GM12878 (cell line): ENCODE measurements around the gene MBD6. TPM values are rescaled to one million over a fixed set of nuclear protein-coding genes. Genes with fewer than 3 reads are reported as not detected.

Experiments used
- ATAC-seq: fragments of 200-7000 bp; cut with Tn5 transposase; 3 replicates; pipeline ENCODE4 v1.9.1; 2020; ENCODE audit warnings: mild to moderate bottlenecking, moderate library complexity
- BruUV-seq: library from RNA; stranded (reverse); fragments of 400-500 nt; replicated peaks from 2 replicates; lab custom pipeline; 2021; lab: Mats Ljungman, UMichigan
- CTCF ChIA-PET: fragments of 300-600 bp; sonication (Branson Sonifier 250); formaldehyde crosslinking; extraction: SDS; loops from one replicate; lab custom pipeline; 2021; ENCODE audit warnings: inconsistent platforms; lab: Yijun Ruan, JAX
- POLR2A ChIA-PET: fragments of 350-600 bp; formaldehyde crosslinking; extraction: SDS; loops from one replicate; lab custom pipeline; 2021; ENCODE audit warnings: inconsistent platforms; lab: Charles Lee
- RAD21 ChIA-PET: fragments of 300-600 bp; sonication (Branson Sonifier 250); formaldehyde crosslinking; loops from one replicate; lab custom pipeline; 2023; ENCODE audit warnings: antibody characterized with exemption; ENCODE audit not compliant: unreplicated experiment; lab: Charles Lee
- SMC1A ChIA-PET: fragments of 300-600 bp; sonication (Branson Sonifier 250); formaldehyde crosslinking; loops from one replicate; lab custom pipeline; 2023; ENCODE audit not compliant: unreplicated experiment, uncharacterized antibody; lab: Charles Lee
- DNase-seq: peaks from one replicate; pipeline ENCODE4 v3.0.0-alpha.2; 2011; ENCODE audit warnings: low read depth, low spot score
- FAIRE-seq: peaks from 3 replicates; lab custom pipeline; 2011; peaks lifted over from hg19 to GRCh38; lab: Jason Lieb, UNC
- H2AFZ ChIP-seq: 2 replicates; pipeline ENCODE4 v1.6.0; 2011; ENCODE audit warnings: low read depth, low read length, control low read depth; ENCODE audit not compliant: control insufficient read depth
- H3K27ac ChIP-seq: 2 replicates; pipeline ENCODE4 v1.5.1; 2011; ENCODE audit warnings: control low read depth; ENCODE audit not compliant: control insufficient read depth, insufficient read depth
- H3K27me3 ChIP-seq, 2 experiments: replicated peaks in 1 of 2; 2 replicates each; pipeline versions ENCODE4 v1.6.0 to v1.6.1; 2011; ENCODE audit warnings: low read length in 1 of 2; ENCODE audit not compliant: control insufficient read depth in 2 of 2, insufficient read depth in 2 of 2
- H3K36me3 ChIP-seq, 2 experiments: 2 replicates each; pipeline ENCODE4 v1.5.1; 2011; ENCODE audit warnings: low read length in 1 of 2; ENCODE audit not compliant: control insufficient read depth in 2 of 2, insufficient read depth in 2 of 2
- H3K4me1 ChIP-seq: 2 replicates; pipeline ENCODE4 v1.6.1; 2011; ENCODE audit warnings: mild to moderate bottlenecking, low read length, moderate library complexity, mixed read lengths; ENCODE audit not compliant: control insufficient read depth, insufficient read depth
- H3K4me2 ChIP-seq: 2 replicates; pipeline ENCODE4 v1.6.0; 2011; ENCODE audit warnings: control low read depth; ENCODE audit not compliant: control insufficient read depth, insufficient read depth
- H3K4me3 ChIP-seq: fragments of 200-600 bp; sonication (generic); 2 replicates; pipeline ENCODE4 v1.5.1; 2016
- H3K79me2 ChIP-seq: 2 replicates; pipeline ENCODE4 v1.6.0; 2011; ENCODE audit warnings: low read length; ENCODE audit not compliant: control insufficient read depth, insufficient read depth
- H3K9ac ChIP-seq: 2 replicates; pipeline ENCODE4 v1.8.0; 2011; ENCODE audit warnings: low read length, control low read depth, mixed read lengths; ENCODE audit not compliant: control insufficient read depth, insufficient read depth
- H3K9me3 ChIP-seq: replicated peaks from 3 replicates; pipeline ENCODE4 v1.5.1; 2011; ENCODE audit warnings: mild to moderate bottlenecking, low read length; ENCODE audit not compliant: control insufficient read depth, insufficient read depth
- H4K20me1 ChIP-seq: 2 replicates; pipeline ENCODE4 v1.6.0; 2011; ENCODE audit not compliant: control insufficient read depth, insufficient read depth
- BMI1 ChIP-seq: fragments of 450-650 bp; IDR thresholded peaks from 2 replicates; pipeline ENCODE4 v1.6.1; 2016; ENCODE audit warnings: mild to moderate bottlenecking, moderate library complexity, borderline replicate concordance
- HDAC2 ChIP-seq: fragments of 200-600 bp; sonication (generic); IDR thresholded peaks from 2 replicates; pipeline ENCODE4 v1.6.1; 2017
- KLF5 ChIP-seq: fragments of 450-650 bp; IDR thresholded peaks from 2 replicates; pipeline ENCODE4 v1.6.1; 2014; ENCODE audit warnings: mild to moderate bottlenecking; ENCODE audit not compliant: partially characterized antibody
- MEF2B ChIP-seq: fragments of 450-650 bp; IDR thresholded peaks from 2 replicates; pipeline ENCODE4 v1.6.1; 2018; ENCODE audit warnings: mild to moderate bottlenecking, moderate library complexity; ENCODE audit not compliant: partially characterized antibody, poor library complexity, severe bottlenecking
- RBBP5 ChIP-seq: fragments of 200-600 bp; sonication (generic); conservative IDR thresholded peaks from 2 replicates; pipeline ENCODE4 v1.6.1; 2016
- RFX5 ChIP-seq: IDR thresholded peaks from 2 replicates; pipeline ENCODE4 v1.6.1; 2011; ENCODE audit warnings: low read depth, low read length, improper control_type of control experiment
- SIN3A ChIP-seq: IDR thresholded peaks from 2 replicates; pipeline ENCODE4 v1.6.1; 2012; ENCODE audit warnings: low read depth, low read length, improper control_type of control experiment
- SREBF1 ChIP-seq: IDR thresholded peaks from 2 replicates; pipeline ENCODE4 v1.6.1; 2012; ENCODE audit warnings: mild to moderate bottlenecking, low read length
- TCF3 ChIP-seq: IDR thresholded peaks from 2 replicates; pipeline ENCODE4 v1.6.1; 2012; ENCODE audit warnings: low read depth, mild to moderate bottlenecking, low read length, borderline replicate concordance; ENCODE audit not compliant: insufficient read depth
- YBX1 ChIP-seq: fragments of 450-650 bp; IDR thresholded peaks from 2 replicates; pipeline ENCODE4 v1.6.1; 2016; ENCODE audit warnings: antibody characterized with exemption
- ZNF207 ChIP-seq: fragments of 450-650 bp; IDR thresholded peaks from 2 replicates; pipeline ENCODE4 v1.6.1; 2014; ENCODE audit warnings: antibody characterized with exemption, mild to moderate bottlenecking, borderline replicate concordance
- WGBS: methylation state at CpG from one replicate; pipeline ENCODE4 v1.1.6; 2016; ENCODE audit warnings: low lambda C conversion rate; ENCODE audit not compliant: insufficient replicate concordance, insufficient coverage; ENCODE audit errors: missing lambda C conversion rate; 5-methylcytosine and 5-hydroxymethylcytosine counted together
- in situ Hi-C: fragments of 300-500 bp; cut with MboI; formaldehyde crosslinking; loops from 9 replicates; pipeline ENCODE4 v1.14.3; 2018; ENCODE audit warnings: mixed read lengths
- intact Hi-C: fragments of 100-400 bp; cut with micrococcal nuclease; formaldehyde crosslinking; loops from one replicate; pipeline ENCODE4 v1.14.2; 2022; ENCODE audit not compliant: unreplicated experiment
- polyA plus RNA-seq, 11 experiments: library from polyadenylated mRNA; depleted of rRNA in 4 of 11; unstranded in 6 of 11; stranded (reverse) in 5 of 11; fragments of >200 nt; fragmentation: Nextera tagmentation in 4 of 11; fragmentation: Illumina TruSeq in 1 of 11; extraction: Ambion mirVana in 4 of 11; extraction: Trizol in 1 of 11; gene quantifications; 1 replicate in 1 of 11; 2 replicates in 10 of 11; pipeline versions ENCODE4 v1.2.1 to v1.2.3, GENCODE V29; 2011 to 2016; ENCODE audit warnings: inconsistent platforms in 2 of 11, missing spikeins in 2 of 11, low read depth in 1 of 11
- total RNA-seq, 4 experiments: library from RNA; depleted of rRNA in 3 of 4; stranded (reverse); fragments of >200 nt in 3 of 4; fragmentation: Illumina TruSeq in 1 of 4; extraction: Trizol in 1 of 4; gene quantifications; 2 replicates each; pipeline versions ENCODE4 v1.2.1 to v1.2.3, GENCODE V29; 2013 to 2021

MBD6 gene
- total and polyA plus RNA-seq, 10 of the 15 experiments (the other 5 are each of a cell fraction or from before 2014, with no cell fraction given) = 1.5 to 52.7 (median 6.8) TPM

DNA sequence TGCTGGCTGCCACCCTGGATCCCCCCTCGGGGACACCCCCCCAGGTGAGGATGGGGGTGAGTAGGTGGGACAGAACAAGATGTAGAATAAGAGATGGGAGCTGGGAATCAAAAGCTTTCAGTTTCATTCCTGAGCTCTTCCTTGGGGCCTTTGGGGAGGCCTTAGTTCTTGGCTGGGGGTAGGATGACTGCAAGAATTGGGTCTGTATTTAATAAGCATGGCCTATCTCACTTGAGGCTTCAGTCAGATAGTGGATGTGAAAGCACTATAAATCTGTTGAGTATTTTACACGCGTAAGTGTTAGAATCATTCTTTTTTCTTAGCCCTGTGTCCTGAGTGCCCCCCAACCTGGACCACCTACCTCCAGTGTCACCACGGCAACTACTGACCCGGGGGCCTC lies 4.6 kb downstream of the MBD6 start:
- no peak overlapping the region for H3K9ac ChIP-seq
- peaks cover 19 to 28% of the 10 kb centered on the region in 2 experiments for H3K36me3 ChIP-seq
- no peak overlapping the region for H3K4me2 ChIP-seq
- H3K27me3 ChIP-seq = no peaks in the 10 kb centered on the region
- no peak for TF ChIP-seq RBBP5
- no peak for TF ChIP-seq SIN3A
- TF ChIP-seq SREBF1 = no peak
- TF ChIP-seq ZNF207 = no peak
- no peak for TF ChIP-seq BMI1
- TF ChIP-seq TCF3 = no peak
- TF ChIP-seq KLF5 = no peak
- TF ChIP-seq MEF2B = no peak
- no peak for TF ChIP-seq RFX5
- no peak for TF ChIP-seq YBX1
- TF ChIP-seq HDAC2 = no peak
- TF ChIP-seq, all 136 proteins: peak for 0
- 98% methylated on average over 5 of the region's 5 CpGs for WGBS
- CTCF ChIA-PET = no interaction called here
- no peak for ATAC-seq
- Histone ChIP-seq H4K20me1 (no peaks in the 10 kb centered on the region), H3K27ac (no peak overlapping the region), H3K79me2 (peaks cover 23% of the 10 kb centered on the region), H3K4me1 (peaks cover 16% of the 10 kb centered on the region), H2AFZ (no peak overlapping the region), H3K9me3 (no peaks in the 10 kb centered on the region), H3K4me3 (no peak overlapping the region)
- BruUV-seq = no TSS peak
- FAIRE-seq = no peak
- DNase-seq = no peak
- in situ Hi-C loops (no loop called here), intact Hi-C loops (no loop called here)
- SMC1A ChIA-PET = no interaction called here
- RAD21 ChIA-PET = no interaction called here
- POLR2A ChIA-PET = no interaction called here
